OCI-LY3 (cell line): Measurements from ENCODE around the gene CHRM1.

Experiments used
- H2AFZ ChIP-seq: fragments of 200-600, 300-600 bp; shearing (Covaris generic); 2 replicates; pipeline ENCODE4 v1.6.0; 2014; ENCODE audit warnings: antibody characterized with exemption, low read depth, low read length
- H3K27ac ChIP-seq: fragments of 200-600, 300-600 bp; sonication (generic); 2 replicates; pipeline ENCODE4 v1.5.1; 2014; ENCODE audit warnings: mild to moderate bottlenecking, low read length, moderate library complexity, mixed read lengths
- H3K27me3 ChIP-seq: fragments of 200-600, 300-600 bp; sonication (generic); 2 replicates; pipeline ENCODE4 v1.6.1; 2014; ENCODE audit warnings: low read depth, low read length, mixed read lengths
- H3K36me3 ChIP-seq: fragments of 200-600, 300-600 bp; sonication (generic); replicated peaks from 2 replicates; pipeline ENCODE3; 2014; ENCODE audit warnings: low read depth, low read length, mixed read lengths
- H3K4me1 ChIP-seq: fragments of 300-600, 200-600 bp; sonication (generic); 2 replicates; pipeline ENCODE4 v1.6.1; 2014; ENCODE audit warnings: low read length, mixed read lengths
- H3K4me2 ChIP-seq: fragments of 200-600, 300-600 bp; sonication (generic); 2 replicates; pipeline ENCODE4 v1.6.1; 2014; ENCODE audit warnings: low read length, mixed read lengths
- H3K4me3 ChIP-seq: fragments of 300-600, 200-600 bp; sonication (generic); 2 replicates; pipeline ENCODE4 v1.5.1; 2014; ENCODE audit warnings: antibody characterized with exemption, mild to moderate bottlenecking, low read length, moderate library complexity
- H3K79me2 ChIP-seq: fragments of 300-600, 200-600 bp; shearing (Covaris generic); 2 replicates; pipeline ENCODE4 v1.6.1; 2014; ENCODE audit warnings: mild to moderate bottlenecking, low read length, mixed read lengths
- H3K9ac ChIP-seq: fragments of 300-600, 200-600 bp; shearing (Covaris generic); 2 replicates; pipeline ENCODE4 v1.6.0; 2014; ENCODE audit warnings: mild to moderate bottlenecking, low read length, moderate library complexity
- H3K9me3 ChIP-seq: fragments of 200-600, 300-600 bp; shearing (Covaris generic); 2 replicates; pipeline ENCODE4 v1.6.1; 2014; ENCODE audit warnings: low read length, mixed read lengths; ENCODE audit not compliant: insufficient read depth
- H4K20me1 ChIP-seq: fragments of 200-600, 300-600 bp; sonication (generic); 2 replicates; pipeline ENCODE4 v1.6.1; 2016; ENCODE audit warnings: low read length, mixed read lengths; ENCODE audit not compliant: insufficient read depth
- EZH2phosphoT487 ChIP-seq: fragments of 200-600 bp; shearing (Covaris generic); IDR thresholded peaks from 2 replicates; pipeline ENCODE4 v1.6.1; 2018; ENCODE audit warnings: antibody characterized with exemption, mixed run types, low read depth
- TF ChIP-seq, protein P1 (sequence below): fragments of 200-600, 300-600 bp; sonication (generic); IDR thresholded peaks from 2 replicates; pipeline ENCODE4 v1.5.1; 2014; ENCODE audit warnings: antibody characterized with exemption, low read length, low read depth

Gene CHRM1

GRCh38 chr11:62933750-62934495, 12.8 kb upstream of the CHRM1 start:
- no peak overlapping the region for H3K4me3 ChIP-seq
- no peak overlapping the region for H3K4me2 ChIP-seq

GRCh38 chr11:62933285-62933684, 12.1 kb upstream of the CHRM1 start:
- Histone ChIP-seq H3K4me1 (no peaks in the 10 kb centered on the region), H3K4me3 (no peak overlapping the region), H3K36me3 (no peaks in the 10 kb centered on the region), H3K9ac (no peak overlapping the region), H3K79me2 (no peaks in the 10 kb centered on the region), H4K20me1 (no peaks in the 10 kb centered on the region), H2AFZ (no peak overlapping the region), H3K4me2 (no peak overlapping the region), H3K27me3 (peaks cover 5% of the 10 kb centered on the region; the same call in 1 of the 2 replicates), H3K27ac (no peak overlapping the region), H3K9me3 (no peaks in the 10 kb centered on the region)
- TF ChIP-seq, protein P1, sequence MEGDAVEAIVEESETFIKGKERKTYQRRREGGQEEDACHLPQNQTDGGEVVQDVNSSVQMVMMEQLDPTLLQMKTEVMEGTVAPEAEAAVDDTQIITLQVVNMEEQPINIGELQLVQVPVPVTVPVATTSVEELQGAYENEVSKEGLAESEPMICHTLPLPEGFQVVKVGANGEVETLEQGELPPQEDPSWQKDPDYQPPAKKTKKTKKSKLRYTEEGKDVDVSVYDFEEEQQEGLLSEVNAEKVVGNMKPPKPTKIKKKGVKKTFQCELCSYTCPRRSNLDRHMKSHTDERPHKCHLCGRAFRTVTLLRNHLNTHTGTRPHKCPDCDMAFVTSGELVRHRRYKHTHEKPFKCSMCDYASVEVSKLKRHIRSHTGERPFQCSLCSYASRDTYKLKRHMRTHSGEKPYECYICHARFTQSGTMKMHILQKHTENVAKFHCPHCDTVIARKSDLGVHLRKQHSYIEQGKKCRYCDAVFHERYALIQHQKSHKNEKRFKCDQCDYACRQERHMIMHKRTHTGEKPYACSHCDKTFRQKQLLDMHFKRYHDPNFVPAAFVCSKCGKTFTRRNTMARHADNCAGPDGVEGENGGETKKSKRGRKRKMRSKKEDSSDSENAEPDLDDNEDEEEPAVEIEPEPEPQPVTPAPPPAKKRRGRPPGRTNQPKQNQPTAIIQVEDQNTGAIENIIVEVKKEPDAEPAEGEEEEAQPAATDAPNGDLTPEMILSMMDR: no peak
- TF ChIP-seq EZH2phosphoT487: no peak

More at GRCh38 chr11:62933750-62934495, 12.8 kb upstream of the CHRM1 start:
- Histone ChIP-seq H3K79me2 (no peaks in the 10 kb centered on the region), H2AFZ (no peak overlapping the region), H4K20me1 (no peaks in the 10 kb centered on the region), H3K36me3 (no peaks in the 10 kb centered on the region), H3K27me3 (peaks cover 5% of the 10 kb centered on the region; the same call in 1 of the 2 replicates), H3K9ac (no peak overlapping the region), H3K4me1 (no peaks in the 10 kb centered on the region), H3K27ac (no peak overlapping the region), H3K9me3 (no peaks in the 10 kb centered on the region)
- TF ChIP-seq, protein P1: no peak

GRCh38 chr11:62931499-62932278, 10.5 kb upstream of the CHRM1 start:
- no peak overlapping the region for H3K4me3 ChIP-seq
- H4K20me1 ChIP-seq: no peaks in the 10 kb centered on the region
- no peaks in the 10 kb centered on the region for H3K4me1 ChIP-seq
- no peaks in the 10 kb centered on the region for H3K79me2 ChIP-seq
- H3K4me2 ChIP-seq: no peak overlapping the region
- H3K9me3 ChIP-seq: no peaks in the 10 kb centered on the region
- H2AFZ ChIP-seq: no peak overlapping the region
- peaks cover 5% of the 10 kb centered on the region; the same call in 1 of the 2 replicates for H3K27me3 ChIP-seq
- H3K36me3 ChIP-seq: no peaks in the 10 kb centered on the region
- H3K27ac ChIP-seq: no peak overlapping the region
- H3K9ac ChIP-seq: no peak overlapping the region
- TF ChIP-seq EZH2phosphoT487: no peak
- TF ChIP-seq, protein P1: no peak

- TF ChIP-seq, protein P1: no peak
- no peak for TF ChIP-seq EZH2phosphoT487
- Histone ChIP-seq H4K20me1 (no peaks in the 10 kb centered on the region), H3K4me3 (no peak overlapping the region), H3K79me2 (no peaks in the 10 kb centered on the region), H3K4me1 (no peaks in the 10 kb centered on the region), H3K9me3 (no peaks in the 10 kb centered on the region), H3K36me3 (no peaks in the 10 kb centered on the region), H2AFZ (no peak overlapping the region), H3K4me2 (no peak overlapping the region), H3K9ac (no peak overlapping the region), H3K27me3 (peaks cover 5% of the 10 kb centered on the region; the same call in 1 of the 2 replicates), H3K27ac (no peak overlapping the region)
Observed at GRCh38 chr11:62930666-62931065, 9.5 kb upstream of the CHRM1 start.
